Activated CD4-positive, alpha-beta T cell treated with anti-CD3 and anti-CD28 coated beads, Interleukin-2, amount 50 U/mL, for 4 hours (primary cell): ENCODE measurements around the gene TSPAN3.

ENCODE experiments used
- DNase-seq, 2 experiments: peaks; one replicate each; pipeline ENCODE4 v3.0.0-alpha.2; 2020

The TSPAN3 gene

DNA sequence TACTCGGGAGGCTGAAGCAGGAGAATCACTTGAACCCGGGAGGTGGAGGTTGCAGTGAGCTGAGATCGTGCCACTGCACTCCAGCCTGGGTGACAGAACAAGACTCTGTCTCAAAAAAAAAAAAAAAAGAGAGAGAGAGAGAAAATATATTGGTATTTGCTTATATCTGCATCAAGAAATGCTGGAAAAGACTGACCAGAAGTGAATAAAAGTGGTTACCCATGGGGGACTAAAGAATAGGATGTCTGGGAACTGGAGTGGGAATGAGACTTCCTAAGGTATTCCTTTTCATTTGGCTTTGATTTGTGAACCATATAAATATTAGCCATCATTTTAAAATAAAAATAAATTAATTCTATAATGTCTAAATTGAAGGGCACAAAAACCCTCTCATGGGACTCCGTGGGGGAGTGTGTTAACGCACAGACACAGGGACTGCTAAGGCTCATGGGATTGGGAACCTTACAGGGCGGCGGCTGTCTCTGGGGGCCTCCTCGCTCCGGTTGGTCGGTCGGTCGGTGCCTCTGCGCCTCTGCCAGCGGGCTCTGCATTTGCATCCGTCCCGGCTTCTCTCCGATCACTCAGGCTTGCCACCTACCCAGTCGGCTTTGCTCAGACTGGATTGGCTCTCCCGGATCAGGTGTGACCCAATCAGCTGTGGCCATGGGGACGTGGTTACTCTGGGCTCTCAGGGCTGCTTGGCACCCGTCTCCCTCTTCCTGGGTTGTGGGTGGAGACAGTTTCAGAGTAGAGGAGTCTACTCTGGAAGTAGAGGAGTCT lies 12.7 kb upstream of the TSPAN3 start:
- DNase-seq, result peak; percentile 32 to 41

DNA sequence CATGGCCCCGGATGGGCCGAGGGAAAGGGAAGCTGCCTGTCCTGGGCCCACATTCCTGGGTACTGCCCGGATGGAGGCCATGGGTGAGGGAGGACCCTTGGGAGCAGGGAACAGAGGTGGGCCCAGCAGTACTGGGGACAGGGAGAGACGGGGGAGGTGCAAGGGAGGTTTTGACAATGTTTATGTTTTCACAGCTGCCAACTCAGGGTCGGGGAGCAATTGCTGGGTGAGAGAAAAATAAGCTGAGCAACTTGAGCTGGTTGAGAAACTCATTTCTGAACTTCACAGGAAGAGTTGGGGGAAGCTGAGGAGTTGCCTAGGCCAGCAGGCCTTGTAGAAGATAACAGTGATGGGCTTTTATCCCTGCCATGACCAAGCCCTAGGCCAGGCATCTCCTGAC lies 11.1 kb upstream of the TSPAN3 start:
- no peak for DNase-seq

DNA sequence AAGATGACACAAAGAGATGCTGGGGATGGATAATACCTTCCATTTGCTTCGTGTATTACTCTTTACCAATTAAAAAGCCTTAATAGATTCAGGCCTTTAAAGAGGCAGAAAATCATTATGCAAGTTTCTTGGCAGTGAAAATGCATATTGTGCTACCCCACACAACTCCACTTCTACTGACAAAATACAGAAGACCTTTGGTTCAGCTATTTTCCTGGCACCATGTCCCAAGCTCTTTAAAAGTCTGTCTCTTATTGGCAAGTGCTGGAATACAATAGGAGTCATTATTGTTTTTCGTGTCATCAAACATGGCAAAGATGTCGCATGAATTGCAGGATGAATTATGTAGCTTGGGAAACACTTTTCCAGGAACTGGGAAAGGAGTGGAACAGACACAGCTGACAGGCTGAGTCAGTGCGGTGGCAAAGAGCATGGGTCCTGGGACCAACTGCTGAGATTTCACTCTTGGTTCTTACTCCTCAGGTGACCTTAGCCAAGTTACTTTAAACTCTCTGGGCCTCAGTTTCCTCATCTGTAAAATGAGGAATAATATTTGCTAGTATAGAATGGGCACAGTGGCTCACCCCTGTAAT lies 5.5 kb upstream of the TSPAN3 start:
- no peak for DNase-seq

DNA sequence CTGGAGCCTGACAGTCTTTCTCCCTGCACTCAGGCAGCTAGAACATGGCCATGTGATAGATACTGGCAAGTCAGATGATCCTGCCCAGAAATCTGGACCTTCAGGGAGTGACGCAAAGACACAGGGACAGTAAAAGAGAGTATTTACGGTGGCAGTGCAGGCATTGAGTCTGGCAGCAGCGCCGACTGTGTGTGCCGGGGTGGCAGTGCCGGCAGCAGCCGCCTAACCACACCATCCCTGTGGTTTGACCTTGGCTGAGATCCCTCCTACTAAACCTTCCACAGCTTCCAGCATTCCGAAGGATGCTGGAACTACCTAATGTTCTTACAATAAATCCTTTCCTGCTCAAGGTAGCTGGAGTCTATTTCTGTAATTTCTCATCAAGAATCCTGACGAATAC lies 4.6 kb upstream of the TSPAN3 start:
- DNase-seq, result no peak

DNA sequence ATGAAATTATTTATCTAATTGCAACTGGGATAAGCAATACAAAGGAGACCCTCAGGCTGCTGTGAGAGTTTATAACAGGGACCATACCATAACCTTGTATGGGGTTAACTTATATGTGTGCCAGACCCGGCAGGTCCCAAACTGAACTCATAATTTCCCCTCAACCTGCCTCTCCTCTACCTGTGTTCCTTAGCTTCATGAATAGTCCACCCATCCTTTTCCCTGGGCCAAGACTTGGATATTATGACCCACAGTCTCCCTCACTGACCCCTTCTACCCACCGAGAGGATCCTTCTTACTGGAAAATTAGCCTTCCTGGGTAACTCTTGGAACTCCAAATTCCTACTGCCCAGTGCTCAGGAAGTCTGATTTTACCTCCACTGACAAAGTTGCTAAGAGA lies 3.4 kb upstream of the TSPAN3 start:
- DNase-seq, result no peak

DNA sequence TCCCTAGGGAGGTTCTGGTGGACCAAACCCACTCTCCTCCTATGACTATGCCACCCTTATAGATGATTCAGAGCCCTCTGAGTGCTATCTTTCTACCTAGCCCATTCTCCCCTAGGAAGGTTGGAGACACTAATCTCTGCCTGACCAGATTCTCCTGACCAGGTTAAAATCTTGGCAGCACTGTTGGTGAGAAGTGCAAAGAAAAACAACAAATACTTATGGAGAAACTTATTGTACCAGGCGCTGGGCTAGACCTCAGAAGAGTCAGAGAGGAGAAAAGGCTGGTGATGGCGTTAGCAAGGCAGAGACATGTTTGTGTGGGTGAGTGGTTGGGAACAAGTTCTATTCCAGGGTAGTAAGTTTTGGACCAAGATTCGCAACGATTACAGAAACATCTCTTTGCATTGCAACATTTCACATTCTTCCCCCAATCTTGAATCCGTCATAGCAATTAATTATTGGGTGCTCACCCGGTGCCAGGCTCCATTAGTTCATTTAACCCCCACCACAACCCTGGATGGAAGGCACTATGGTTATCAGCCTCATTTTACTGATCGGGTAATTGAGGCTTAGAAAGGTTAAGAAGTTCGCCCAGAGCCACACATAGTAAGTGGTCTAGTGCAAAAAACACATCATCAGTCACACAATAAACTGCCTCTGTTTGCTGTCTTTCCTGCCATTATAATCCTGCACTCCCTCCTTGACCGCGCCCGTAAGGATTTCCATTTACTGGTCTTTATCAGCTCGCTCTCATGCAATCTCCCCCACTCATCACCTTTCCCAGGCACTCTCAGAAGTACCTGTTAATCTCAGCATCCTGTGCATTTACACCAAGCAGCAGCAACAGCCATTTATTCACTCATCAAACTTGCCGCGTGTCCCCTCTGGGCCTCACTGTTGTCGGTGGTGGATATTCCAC lies 655 bp upstream of the TSPAN3 start:
- DNase-seq, result no peak

DNA sequence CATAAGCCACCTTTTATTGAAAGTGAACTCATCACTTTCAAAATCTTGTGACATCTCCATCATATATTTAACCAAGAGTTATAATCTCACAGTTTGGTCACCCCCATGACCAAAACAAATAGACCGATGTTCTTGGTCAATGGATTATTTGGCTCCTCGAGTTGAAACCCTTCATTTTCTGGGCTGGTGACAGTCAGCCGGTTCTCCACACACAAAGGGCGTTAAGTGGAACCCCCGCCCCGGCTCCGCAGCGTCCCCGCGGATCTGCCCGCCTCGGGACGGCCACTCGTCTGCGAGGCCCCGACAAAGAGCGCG lies 772 bp downstream of the TSPAN3 start:
- DNase-seq, result no peak

DNA sequence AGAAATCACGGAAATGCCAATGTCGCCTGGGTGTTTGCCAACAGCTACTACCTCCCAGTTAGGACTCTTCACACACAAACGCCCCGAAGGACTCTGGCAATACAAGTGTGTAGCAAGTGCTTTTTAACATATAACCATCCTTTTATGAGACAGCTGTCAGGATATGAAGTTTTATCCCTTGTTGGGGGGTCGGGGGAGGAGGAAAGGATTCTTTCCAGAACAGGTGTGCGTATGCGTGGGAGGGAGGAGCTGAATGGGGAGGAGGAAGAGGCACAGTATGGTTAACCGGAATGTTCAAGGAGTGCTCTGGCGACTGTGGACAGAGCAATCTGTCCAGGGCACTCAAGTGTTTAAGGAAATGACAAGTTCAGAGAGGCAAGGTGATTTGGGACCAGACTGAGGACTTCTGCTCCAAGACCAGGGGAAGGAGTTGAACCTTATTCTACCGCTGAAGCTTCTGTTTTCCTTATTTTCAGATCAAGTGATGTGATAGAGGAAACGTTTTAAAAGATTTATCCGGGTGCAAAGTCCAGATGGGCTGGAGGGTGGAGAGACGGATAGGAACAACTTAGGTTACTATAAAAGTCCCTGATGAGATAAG lies 1.3 kb downstream of the TSPAN3 start:
- no peak for DNase-seq

DNA sequence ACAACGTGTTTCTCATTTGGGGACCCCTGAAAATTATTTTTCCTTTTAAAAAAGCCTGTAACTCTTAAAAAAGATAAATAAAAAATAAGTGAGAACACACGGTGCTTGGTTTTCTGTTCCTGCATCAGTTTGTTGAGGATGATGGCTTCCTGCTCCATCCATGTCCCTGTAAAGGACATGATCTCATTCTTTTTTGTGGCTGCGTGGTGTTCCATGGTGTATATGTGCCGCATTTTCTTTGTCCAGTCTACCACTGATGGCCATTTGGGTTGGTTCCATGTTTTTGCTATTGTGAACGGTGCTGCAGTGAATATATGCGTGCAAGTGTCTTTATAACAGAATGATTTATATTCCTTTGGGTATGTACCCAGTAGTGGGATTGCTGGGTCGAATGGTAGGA lies 2.3 kb downstream of the TSPAN3 start:
- DNase-seq, result no peak

DNA sequence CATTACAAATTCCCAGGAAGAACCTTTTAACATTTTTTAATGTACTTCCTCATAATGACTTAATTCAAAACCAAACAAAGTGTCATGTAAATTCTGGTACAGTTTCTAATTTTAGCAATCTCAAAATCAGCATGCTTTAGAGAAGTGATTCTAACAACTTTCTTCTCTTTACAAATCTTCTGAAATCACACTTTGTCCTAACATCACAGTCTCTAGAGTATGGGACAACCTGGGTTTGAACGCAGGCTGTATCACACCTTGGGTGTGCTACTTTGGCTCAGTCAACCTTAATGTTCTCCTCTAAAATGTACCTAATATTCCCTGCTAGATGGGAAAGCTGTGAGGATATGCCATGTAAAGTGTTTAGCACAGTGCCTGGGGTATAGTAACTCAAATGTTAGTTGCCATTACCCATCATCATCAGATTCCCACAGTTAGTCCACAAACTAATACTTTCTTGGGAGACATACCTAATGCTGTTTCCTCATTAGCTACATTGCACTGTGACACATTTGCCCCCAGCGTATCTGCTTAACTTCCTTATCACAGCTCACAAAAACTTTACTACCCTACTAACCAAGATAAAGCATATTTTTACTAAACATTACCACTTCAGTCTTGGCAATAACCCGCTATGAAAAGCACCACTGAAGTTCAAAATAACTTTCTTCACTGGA lies 3.1 kb downstream of the TSPAN3 start:
- no peak for DNase-seq

DNA sequence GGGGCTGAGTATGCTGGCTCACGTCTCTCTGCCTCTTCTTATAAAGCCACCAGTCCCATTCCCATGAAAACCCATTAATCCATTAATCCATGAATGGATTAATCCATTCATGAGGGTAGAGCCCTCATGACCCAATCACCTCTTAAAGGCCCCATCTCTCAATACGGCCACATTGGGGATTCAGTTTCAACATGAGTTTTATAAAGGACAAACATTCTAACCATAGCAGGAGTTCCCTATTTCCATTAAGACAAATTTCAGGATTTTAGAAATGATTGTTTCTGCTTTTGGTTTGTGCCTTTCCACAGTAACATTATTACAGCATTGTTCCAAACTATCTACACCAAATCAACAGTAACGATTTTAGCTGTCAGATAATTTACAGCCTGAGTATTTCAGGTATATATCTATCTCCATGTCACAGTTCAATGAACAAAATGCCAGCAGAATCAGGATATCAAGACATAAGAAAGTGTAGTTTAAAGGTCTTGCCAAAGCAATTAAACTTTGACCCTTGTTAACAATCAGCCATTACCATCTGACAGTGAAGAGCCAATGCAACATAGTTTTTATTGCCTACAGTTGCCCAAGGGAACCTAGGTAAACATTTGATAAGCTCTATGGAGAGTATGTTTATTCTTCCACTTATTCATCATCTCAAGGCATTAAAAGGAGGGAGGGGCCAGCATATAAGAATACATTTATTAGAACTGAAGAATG lies 3.8 kb downstream of the TSPAN3 start:
- DNase-seq, result no peak

DNA sequence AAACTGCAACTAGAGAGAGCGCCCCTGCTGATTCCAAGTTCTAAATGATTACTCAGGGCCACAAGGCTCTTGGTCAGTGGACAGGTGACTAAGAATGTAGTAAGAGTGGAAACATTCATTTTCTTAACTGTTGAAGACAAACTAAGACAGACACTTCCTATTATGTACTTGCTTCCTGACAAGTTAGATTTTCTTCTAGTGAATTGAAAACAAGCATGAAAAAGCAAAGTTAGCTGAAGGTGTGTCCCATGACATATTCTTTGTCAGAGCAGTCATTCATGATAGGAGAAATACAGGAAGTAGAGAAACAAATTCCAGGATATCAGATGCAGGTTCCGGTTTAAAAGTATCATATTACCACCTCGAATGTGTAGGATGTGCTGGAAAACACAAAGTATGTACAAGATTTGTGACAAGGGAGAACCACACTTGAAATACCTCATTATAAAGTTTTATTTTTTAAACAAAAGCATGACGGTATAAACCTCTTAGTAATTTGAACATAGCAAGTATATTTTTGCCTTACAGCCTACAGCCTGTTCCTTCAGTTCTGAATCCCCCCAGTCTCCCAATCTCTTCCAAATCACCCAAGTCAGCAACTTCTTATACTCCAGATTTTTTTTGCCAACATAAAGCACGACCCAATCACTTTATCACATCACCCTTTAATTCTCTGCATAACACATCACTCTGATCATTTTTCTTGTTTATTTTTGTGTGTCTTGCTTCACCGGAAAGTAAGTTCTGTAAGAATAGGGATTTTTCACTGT lies 6.2 kb downstream of the TSPAN3 start:
- DNase-seq, result no peak

DNA sequence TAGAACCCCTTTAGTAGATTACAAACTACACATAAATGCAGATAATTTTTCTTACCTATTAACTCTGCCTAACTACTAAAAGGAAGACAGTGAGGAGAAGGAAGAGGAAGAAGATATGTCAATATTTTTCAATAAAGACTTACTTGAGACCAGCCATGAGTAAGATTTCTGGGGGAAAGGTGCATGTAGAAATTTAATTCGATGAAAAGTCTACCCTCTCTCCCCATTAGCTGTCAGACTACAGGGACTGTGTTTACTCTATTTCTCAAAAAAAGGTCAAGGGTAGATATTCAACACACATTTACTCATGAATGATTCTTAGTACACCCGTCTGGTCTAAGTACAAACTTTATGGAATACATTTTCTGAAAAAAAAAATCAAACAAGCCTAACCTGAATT lies 6.8 kb downstream of the TSPAN3 start:
- no peak for DNase-seq

DNA sequence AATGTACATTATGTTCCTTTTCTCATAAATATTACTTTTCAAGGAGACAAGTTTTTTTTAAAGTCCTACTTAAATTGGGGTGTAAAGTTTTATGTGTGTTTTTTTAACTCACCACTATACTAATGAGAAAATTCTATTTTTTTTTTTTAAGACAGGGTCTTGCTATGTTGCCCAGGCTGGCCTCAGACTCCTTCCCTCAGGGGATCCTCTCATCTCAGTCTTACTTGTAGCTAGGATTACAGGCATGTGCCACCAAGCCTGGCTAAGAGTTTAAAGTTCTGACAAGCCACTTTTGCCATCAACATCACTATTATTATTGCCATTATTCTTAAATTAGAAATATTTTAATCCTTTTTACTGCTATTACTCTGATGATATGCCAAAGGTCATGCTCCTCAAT lies 7.7 kb downstream of the TSPAN3 start:
- DNase-seq, result no peak

DNA sequence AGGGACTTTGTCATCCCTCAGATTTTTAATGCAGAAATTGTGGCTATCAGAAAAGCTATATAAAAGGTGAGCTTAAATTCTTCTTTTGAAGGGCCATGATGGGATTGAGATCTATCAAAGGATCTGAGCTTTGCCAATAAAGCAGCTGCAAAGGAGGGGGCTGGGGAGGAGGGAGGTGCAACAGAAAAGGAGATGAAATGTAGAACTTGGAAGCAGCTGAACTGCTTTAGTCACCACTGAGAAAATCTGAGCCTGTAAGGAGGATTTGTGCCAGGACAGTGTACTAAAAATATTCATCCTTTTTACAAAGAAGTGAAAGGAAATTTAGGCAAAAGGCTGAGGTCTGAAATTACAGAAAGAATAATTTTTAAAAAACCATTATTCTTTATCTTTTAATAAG lies 10.4 kb downstream of the TSPAN3 start:
- DNase-seq, result no peak

DNA sequence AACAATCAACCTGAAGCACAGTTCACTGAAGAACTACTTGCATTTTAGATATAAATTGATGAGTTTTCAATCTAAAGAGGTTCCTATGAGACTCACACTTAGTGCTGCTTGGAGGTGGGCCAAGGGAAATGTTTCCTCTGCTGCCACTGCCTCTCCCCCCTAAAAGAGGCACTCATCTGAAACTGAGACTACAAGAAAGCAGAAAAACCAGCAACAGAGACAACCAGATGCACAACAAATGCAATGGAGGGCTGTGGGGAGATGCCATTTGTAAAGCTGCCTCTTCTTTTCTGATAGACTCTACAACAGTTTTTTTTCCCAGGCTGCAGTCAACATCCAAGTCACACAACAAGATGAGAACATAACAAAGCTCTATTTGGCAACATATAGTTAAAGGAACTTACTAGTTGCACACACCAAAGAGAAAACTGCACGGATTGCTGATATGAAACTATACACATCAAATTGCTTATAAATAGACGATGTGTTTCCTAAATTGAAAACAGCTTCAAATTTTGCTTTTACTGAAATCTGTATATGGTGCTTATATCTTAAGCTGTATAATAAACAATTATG lies 11.0 kb downstream of the TSPAN3 start:
- DNase-seq, result no peak

DNA sequence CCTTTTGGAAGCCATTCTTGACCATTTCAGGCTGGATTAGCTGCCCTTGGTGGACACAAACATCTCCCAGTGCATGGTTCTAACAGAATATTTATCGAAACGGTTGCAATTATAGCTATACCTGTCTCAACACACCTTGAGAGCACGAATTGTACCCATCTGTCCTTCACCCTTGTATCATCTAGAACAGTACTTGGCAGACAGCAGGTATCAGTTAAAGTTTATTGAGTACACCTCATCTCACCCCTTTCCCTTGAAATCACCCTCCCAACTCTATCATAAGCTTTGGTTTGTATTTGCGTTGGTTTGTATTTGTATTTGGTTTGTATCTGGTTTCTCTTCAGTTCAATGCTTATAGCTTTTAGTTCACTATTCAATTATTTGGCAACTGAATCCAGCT lies 12.4 kb downstream of the TSPAN3 start:
- no peak for DNase-seq

DNA sequence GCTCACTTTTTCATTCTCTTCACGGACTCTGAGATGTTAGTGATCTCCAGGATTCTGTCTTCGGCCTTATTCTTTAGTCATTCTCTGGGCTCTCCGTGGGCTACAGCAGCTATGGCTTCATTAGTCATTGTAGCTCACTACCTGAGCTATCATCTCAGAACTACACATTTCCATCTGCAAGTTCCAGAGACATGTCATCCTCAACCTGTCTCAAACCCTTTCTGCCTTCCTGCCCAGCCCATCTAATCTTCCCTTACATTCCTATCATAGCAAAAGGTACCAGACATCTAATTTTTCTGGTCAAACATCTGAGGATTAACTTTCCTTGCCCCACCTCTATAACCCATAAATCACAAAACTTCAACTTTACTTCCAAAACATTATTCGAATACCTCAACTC lies 13.2 kb downstream of the TSPAN3 start:
- DNase-seq, result no peak

DNA sequence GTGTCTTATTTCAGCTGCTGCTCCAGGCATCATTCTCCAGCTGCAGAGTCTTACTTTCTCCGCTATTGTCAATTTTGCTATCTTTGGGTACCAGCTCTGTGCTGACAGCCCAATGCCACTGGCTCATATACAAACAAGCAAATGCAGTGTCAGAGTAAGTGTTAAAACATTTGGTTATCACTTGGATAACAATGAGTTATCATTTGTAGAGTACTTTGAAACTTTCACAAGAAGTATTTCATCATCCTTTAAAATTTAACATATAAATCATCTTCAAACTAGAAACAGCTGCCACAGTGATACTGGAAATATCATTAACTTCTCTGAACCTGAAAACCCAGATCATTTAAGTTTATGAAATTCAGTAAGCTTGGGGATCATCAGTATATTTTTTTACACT lies 13.8 kb downstream of the TSPAN3 start:
- no peak for DNase-seq

DNA sequence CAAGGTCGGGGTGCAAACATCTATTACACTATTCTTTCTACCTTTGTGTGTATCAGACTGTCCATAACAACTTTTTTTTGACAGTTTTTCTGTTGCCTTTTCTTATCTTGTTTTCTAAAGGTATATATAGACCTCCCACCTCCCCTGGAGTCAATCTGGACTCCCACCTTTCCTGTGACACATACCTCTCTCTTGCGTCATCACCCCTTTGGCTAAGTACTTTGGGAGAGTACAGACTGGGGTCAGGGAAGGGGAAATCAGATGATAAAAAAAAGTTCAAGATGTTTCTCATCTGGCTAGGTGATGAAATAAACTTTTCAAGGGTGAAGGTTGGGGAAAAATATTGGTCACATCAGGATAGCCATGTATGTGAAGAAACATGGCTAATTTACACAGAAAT lies 17.2 kb downstream of the TSPAN3 start:
- DNase-seq, result no peak

DNA sequence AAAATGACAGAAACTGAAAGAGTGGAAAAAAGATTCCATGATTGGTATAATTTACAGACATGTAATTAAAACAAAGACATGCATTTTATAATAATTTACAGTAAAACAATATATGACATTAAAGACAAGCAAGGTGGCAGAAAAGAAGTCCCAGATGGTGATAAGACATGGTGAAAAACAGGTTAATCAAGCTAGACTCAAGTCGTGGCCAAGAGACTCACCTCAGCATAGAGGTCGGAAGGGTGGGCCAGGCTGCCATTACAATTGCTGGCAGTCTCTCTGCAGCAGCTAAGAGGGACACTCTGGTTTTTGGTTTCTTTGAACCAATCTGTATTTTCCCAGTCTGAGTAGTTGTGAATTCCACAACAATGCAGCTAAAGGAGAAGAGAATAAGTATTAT lies 18.4 kb downstream of the TSPAN3 start:
- DNase-seq, result no peak
